GM10266 (cell line): ENCODE data around the gene MAEA.
A peak's percentile ranks its signal among the peaks of the same experiment; 100 is the strongest.

ENCODE experiments used
- DNase-seq: peaks from one replicate; pipeline ENCODE4 v3.0.0; 2012; ENCODE audit errors: extremely low spot score
- TF ChIP-seq, protein P1 (sequence below): IDR thresholded peaks from 2 replicates; pipeline ENCODE4 v1.5.1; 2012; ENCODE audit warnings: mild to moderate bottlenecking, low read depth; ENCODE audit not compliant: control insufficient read depth, insufficient read depth; ENCODE audit errors: missing control alignments

MAEA gene

GRCh38 chr4:1364748-1365147, 75.1 kb downstream of the MAEA start:
- no peak for DNase-seq
- TF ChIP-seq, protein P1, sequence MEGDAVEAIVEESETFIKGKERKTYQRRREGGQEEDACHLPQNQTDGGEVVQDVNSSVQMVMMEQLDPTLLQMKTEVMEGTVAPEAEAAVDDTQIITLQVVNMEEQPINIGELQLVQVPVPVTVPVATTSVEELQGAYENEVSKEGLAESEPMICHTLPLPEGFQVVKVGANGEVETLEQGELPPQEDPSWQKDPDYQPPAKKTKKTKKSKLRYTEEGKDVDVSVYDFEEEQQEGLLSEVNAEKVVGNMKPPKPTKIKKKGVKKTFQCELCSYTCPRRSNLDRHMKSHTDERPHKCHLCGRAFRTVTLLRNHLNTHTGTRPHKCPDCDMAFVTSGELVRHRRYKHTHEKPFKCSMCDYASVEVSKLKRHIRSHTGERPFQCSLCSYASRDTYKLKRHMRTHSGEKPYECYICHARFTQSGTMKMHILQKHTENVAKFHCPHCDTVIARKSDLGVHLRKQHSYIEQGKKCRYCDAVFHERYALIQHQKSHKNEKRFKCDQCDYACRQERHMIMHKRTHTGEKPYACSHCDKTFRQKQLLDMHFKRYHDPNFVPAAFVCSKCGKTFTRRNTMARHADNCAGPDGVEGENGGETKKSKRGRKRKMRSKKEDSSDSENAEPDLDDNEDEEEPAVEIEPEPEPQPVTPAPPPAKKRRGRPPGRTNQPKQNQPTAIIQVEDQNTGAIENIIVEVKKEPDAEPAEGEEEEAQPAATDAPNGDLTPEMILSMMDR, result no peak

- TF ChIP-seq, protein P1, result peak; percentile 9
- DNase-seq, result no peak
Observed at GRCh38 chr4:1365271-1366178, 75.8 kb downstream of the MAEA start.

GRCh38 chr4:1366371-1367229, 76.9 kb downstream of the MAEA start:
- no peak for DNase-seq
- TF ChIP-seq, protein P1, result no peak

DNA sequence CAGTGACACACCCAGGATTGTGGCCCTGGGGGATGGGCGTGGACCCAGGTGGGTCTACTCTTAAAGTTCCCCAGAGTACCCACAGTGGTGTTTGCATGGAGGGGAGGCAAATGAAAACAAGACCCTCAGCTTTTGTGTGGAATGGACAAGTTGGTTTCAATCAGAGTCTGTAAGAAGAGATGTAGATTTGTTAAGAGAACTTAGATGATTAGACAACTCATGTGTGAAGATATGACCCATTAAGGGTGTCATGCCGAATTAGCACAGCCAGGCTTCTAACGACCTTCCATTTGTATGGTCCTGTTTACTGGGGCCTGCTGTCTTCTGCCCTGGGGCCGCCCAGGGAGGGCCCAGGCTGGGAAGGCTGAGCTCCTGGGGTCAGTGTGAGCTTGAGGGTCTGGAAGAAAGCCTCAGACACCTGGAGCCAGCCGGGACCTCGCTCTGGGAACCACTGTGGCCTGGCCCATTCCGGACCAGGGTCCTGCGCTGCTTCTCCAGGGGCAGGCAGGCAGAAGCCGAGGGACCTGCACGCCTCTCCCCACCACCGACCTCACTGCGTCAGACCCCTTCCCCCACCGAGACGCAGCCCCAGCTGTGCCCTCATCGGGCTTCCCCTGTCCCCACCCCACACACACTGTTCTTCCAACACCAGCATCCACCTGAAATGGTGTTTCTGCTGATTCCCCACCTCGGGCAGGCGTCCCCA, 77.7 kb downstream of the MAEA start:
- DNase-seq, result no peak
- TF ChIP-seq, protein P1, result no peak

GRCh38 chr4:1367936-1368289, 78.2 kb downstream of the MAEA start:
- DNase-seq, result no peak
- TF ChIP-seq, protein P1, result no peak

DNA sequence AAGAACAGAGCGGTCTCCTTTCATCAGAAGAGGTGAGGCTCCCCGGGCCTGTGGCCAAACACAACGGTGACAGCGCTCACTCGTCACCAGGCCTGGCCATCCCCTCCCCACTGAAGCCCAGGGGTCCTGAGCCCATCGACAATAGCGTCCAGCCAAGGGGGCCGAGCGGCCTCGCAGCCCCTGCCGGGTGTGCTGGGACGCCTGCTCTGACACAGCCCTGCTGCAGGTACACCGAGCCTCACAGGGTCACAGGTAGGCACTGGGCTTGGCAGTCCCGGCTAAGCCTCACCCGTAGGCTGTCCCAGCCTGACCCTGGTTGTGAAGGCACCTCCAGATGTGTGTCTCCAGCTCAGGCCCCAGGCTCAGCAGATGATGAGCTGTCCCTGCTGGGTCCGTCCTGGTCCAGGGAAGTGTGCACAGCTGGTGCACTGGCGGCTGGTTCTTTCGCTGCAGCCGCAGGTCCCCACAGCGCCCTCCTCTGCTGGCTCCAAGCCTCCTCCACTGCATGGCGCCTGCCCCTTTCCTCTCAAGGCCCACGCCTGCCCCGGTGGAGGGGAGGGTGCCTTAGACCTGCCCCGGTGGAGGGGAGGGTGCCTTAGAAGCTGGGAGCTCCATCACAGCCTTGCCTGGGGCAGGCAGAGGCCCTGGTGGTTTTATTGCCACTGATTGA, 78.9 kb downstream of the MAEA start:
- TF ChIP-seq, protein P1, result no peak
- no peak for DNase-seq
